CD4-positive, alpha-beta memory T cell (primary cell): ENCODE data around the gene EIF4G3. TPM values are rescaled to one million over a fixed set of nuclear protein-coding genes. Genes with fewer than 3 reads are reported as not detected.

ENCODE experiments used
- CTCF ChIA-PET: fragments of 350-600 bp; sonication (Branson Sonifier 250); formaldehyde crosslinking; loops from one replicate; lab custom pipeline; 2021; ENCODE audit warnings: inconsistent platforms; ENCODE audit not compliant: partially characterized antibody; lab: Charles Lee
- POLR2A ChIA-PET: fragments of 350-600 bp; sonication (Branson Sonifier 250); formaldehyde crosslinking; loops from one replicate; lab custom pipeline; 2021; ENCODE audit not compliant: partially characterized antibody; lab: Charles Lee
- DNase-seq, 5 donors: peaks; one replicate each; pipeline versions ENCODE4 v3.0.0 to v3.0.0-alpha.2; 2020 to 2022; ENCODE audit warnings: mixed read lengths in 1 of 5
- H3K27ac ChIP-seq: one replicate; pipeline ENCODE4 v1.7.0; 2013; ENCODE audit warnings: low read depth, low read length
- H3K27me3 ChIP-seq: 2 replicates; pipeline ENCODE4 v1.7.0; 2013; ENCODE audit warnings: mild to moderate bottlenecking, low read length, moderate library complexity; ENCODE audit not compliant: insufficient read depth
- H3K36me3 ChIP-seq: 2 replicates; pipeline ENCODE4 v1.7.0; 2013; ENCODE audit warnings: mild to moderate bottlenecking, low read length, moderate library complexity; ENCODE audit not compliant: insufficient read depth
- H3K4me1 ChIP-seq: 2 replicates; pipeline ENCODE4 v1.7.0; 2013; ENCODE audit warnings: mild to moderate bottlenecking, low read length, moderate library complexity; ENCODE audit not compliant: insufficient read depth
- H3K4me3 ChIP-seq, 2 donors: one replicate each; pipeline ENCODE4 v1.7.0; 2013; ENCODE audit warnings: low read length in 2 of 2, mild to moderate bottlenecking in 1 of 2
- H3K9me3 ChIP-seq, 2 donors: one replicate each; pipeline ENCODE4 v1.7.0; 2013; ENCODE audit warnings: low read length in 2 of 2, control low read depth in 1 of 2; ENCODE audit not compliant: control insufficient read depth in 1 of 2
- H3K27ac Mint-ChIP-seq, 7 donors: one replicate each; pipeline ENCODE4 v1.8.0; 2020 to 2021; ENCODE audit warnings: mixed read lengths in 7 of 7, mild to moderate bottlenecking in 6 of 7, inconsistent platforms in 3 of 7, moderate library complexity in 3 of 7
- H3K27me3 Mint-ChIP-seq, 2 donors: one replicate each; pipeline ENCODE4 v1.8.0; 2020 to 2021; ENCODE audit warnings: mixed read lengths in 2 of 2
- H3K36me3 Mint-ChIP-seq, 2 donors: one replicate each; pipeline ENCODE4 v1.8.0; 2020 to 2021; ENCODE audit warnings: mixed read lengths in 2 of 2, inconsistent platforms in 1 of 2, mild to moderate bottlenecking in 1 of 2
- H3K4me1 Mint-ChIP-seq, 4 donors: one replicate each; pipeline ENCODE4 v1.8.0; 2020 to 2021; ENCODE audit warnings: mixed read lengths in 4 of 4, mild to moderate bottlenecking in 1 of 4
- H3K4me3 Mint-ChIP-seq, 8 donors: one replicate each; pipeline ENCODE4 v1.8.0; 2020 to 2021; ENCODE audit warnings: mixed read lengths in 8 of 8, mild to moderate bottlenecking in 7 of 8, moderate library complexity in 6 of 8, inconsistent platforms in 3 of 8
- H3K9me3 Mint-ChIP-seq, 8 donors: one replicate each; pipeline ENCODE4 v1.8.0; 2020 to 2021; ENCODE audit warnings: mixed read lengths in 8 of 8, mild to moderate bottlenecking in 5 of 8, inconsistent platforms in 3 of 8, moderate library complexity in 1 of 8
- intact Hi-C: fragments of 100-400 bp; cut with micrococcal nuclease; formaldehyde crosslinking; loops from one replicate; pipeline ENCODE4 v1.15.1; 2023
- polyA plus RNA-seq, 2 donors: library from polyadenylated mRNA; unstranded; fragments of 300-500 nt; fragmentation: Illumina TruSeq; gene quantifications; one replicate each; pipeline ENCODE4 v1.2.3, GENCODE V29; 2021
- total RNA-seq, 2 experiments: library from RNA; stranded (reverse); gene quantifications; one replicate each; pipeline ENCODE4 v1.2.3, GENCODE V29; 2021

The EIF4G3 gene
- total and polyA plus RNA-seq, 4 experiments from 2014 or later: 1.6 to 18.0 (median 13.1) TPM

- Histone ChIP-seq H3K4me1 (no peaks in the 10 kb centered on the region), H3K9me3 (no peaks in the 10 kb centered on the region), H3K27me3 (no peaks in the 10 kb centered on the region), H3K27ac (no peak overlapping the region), H3K36me3 (no peaks in the 10 kb centered on the region), H3K4me3 (no peak overlapping the region)
- no peak for DNase-seq
- H3K27me3 Mint-ChIP-seq: no peaks in the 10 kb centered on the region
- H3K4me1 Mint-ChIP-seq: peaks cover under 1 to 7% (median 5%) of the 10 kb centered on the region in 4 donors
- CTCF ChIA-PET: no interaction called here
- H3K36me3 Mint-ChIP-seq: peaks cover 8 to 14% of the 10 kb centered on the region in 2 donors
- intact Hi-C loops: no loop called here
- no peak overlapping the region for H3K4me3 Mint-ChIP-seq
- peak overlapping the region in 1 of 7 donors; percentile 69 for H3K27ac Mint-ChIP-seq
- no peaks in the 10 kb centered on the region for H3K9me3 Mint-ChIP-seq
- POLR2A ChIA-PET: no interaction called here
These were observed 22.0 kb downstream of the EIF4G3 start for GRCh38 chr1:21154717-21155116.

GRCh38 chr1:21153388-21153787, 23.3 kb downstream of the EIF4G3 start:
- intact Hi-C loops: no loop called here
- H3K27ac Mint-ChIP-seq: no peak overlapping the region
- no peaks in the 10 kb centered on the region for H3K4me1 ChIP-seq
- H3K36me3 Mint-ChIP-seq: peaks cover 5 to 17% of the 10 kb centered on the region in 2 donors
- H3K4me1 Mint-ChIP-seq: peaks cover 5 to 8% (median 6%) of the 10 kb centered on the region in 4 donors
- POLR2A ChIA-PET: no interaction called here
- H3K27me3 ChIP-seq: no peaks in the 10 kb centered on the region
- no peaks in the 10 kb centered on the region for H3K9me3 Mint-ChIP-seq
- H3K27me3 Mint-ChIP-seq: no peaks in the 10 kb centered on the region
- CTCF ChIA-PET: interaction anchor here (0.6 to 1.2 kb wide), 3 partner anchors 42 to 80 kb away, joined by 3 read pairs; no protein-coding TSS in a partner anchor
- no peaks in the 10 kb centered on the region for H3K9me3 ChIP-seq
- H3K27ac ChIP-seq: no peak overlapping the region
- H3K4me3 ChIP-seq: no peak overlapping the region
- H3K4me3 Mint-ChIP-seq: no peak overlapping the region
- DNase-seq: no peak
- no peaks in the 10 kb centered on the region for H3K36me3 ChIP-seq

- Histone ChIP-seq H3K27me3 (no peaks in the 10 kb centered on the region), H3K4me3 (no peak overlapping the region), H3K4me1 (no peaks in the 10 kb centered on the region), H3K27ac (no peak overlapping the region), H3K36me3 (no peaks in the 10 kb centered on the region), H3K9me3 (no peaks in the 10 kb centered on the region)
- Mint-ChIP-seq H3K4me3 (no peak overlapping the region), H3K36me3 (peaks cover 6 to 17% of the 10 kb centered on the region in 2 donors), H3K9me3 (no peaks in the 10 kb centered on the region), H3K4me1 (peaks cover 5 to 7% (median 6%) of the 10 kb centered on the region in 4 donors), H3K27me3 (no peaks in the 10 kb centered on the region), H3K27ac (peak overlapping the region in 1 of 7 donors; percentile 48)
- ChIA-PET CTCF (interaction anchor here (1.0 to 1.2 kb wide), 2 partner anchors 43 to 80 kb away, joined by 3 read pairs; no protein-coding TSS in a partner anchor), POLR2A (no interaction called here)
- no peak for DNase-seq
- intact Hi-C loops: no loop called here
These were observed 24.1 kb downstream of the EIF4G3 start for GRCh38 chr1:21152423-21153100.

- DNase-seq: no peak
- intact Hi-C loops: no loop called here
- ChIA-PET POLR2A (no interaction called here), CTCF (interaction anchor here (1.3 kb wide), 1 partner anchor 45 kb away, joined by 3 read pairs; no protein-coding TSS in a partner anchor)
- Histone ChIP-seq H3K4me1 (no peaks in the 10 kb centered on the region), H3K36me3 (no peaks in the 10 kb centered on the region), H3K27ac (no peak overlapping the region), H3K27me3 (no peaks in the 10 kb centered on the region), H3K9me3 (no peaks in the 10 kb centered on the region), H3K4me3 (no peak overlapping the region)
- H3K36me3 Mint-ChIP-seq: peaks cover 3 to 17% of the 10 kb centered on the region in 2 donors
- no peak overlapping the region for H3K4me3 Mint-ChIP-seq
- peaks cover 0 to 6% (median 2%) of the 10 kb centered on the region in 4 donors for H3K4me1 Mint-ChIP-seq
- H3K27me3 Mint-ChIP-seq: no peaks in the 10 kb centered on the region
- peak overlapping the region in 3 of 7 donors; percentile 2 to 45 (median 36) for H3K27ac Mint-ChIP-seq
- H3K9me3 Mint-ChIP-seq: no peaks in the 10 kb centered on the region
These were observed 26.8 kb downstream of the EIF4G3 start for GRCh38 chr1:21149855-21150432.

GRCh38 chr1:21149430-21149854, 27.3 kb downstream of the EIF4G3 start:
- intact Hi-C loops: no loop called here
- Mint-ChIP-seq H3K4me3 (no peak overlapping the region), H3K27me3 (no peaks in the 10 kb centered on the region), H3K9me3 (no peaks in the 10 kb centered on the region), H3K4me1 (peaks cover 0 to 6% (median 2%) of the 10 kb centered on the region in 4 donors), H3K36me3 (peaks cover 3 to 15% of the 10 kb centered on the region in 2 donors), H3K27ac (peak overlapping the region in 3 of 7 donors; percentile 2 to 65 (median 10))
- H3K4me1 ChIP-seq: no peaks in the 10 kb centered on the region
- no peak overlapping the region for H3K4me3 ChIP-seq
- no peaks in the 10 kb centered on the region for H3K9me3 ChIP-seq
- POLR2A ChIA-PET: no interaction called here
- H3K27me3 ChIP-seq: no peaks in the 10 kb centered on the region
- no peaks in the 10 kb centered on the region for H3K36me3 ChIP-seq
- no peak for DNase-seq
- H3K27ac ChIP-seq: no peak overlapping the region
- CTCF ChIA-PET: no interaction called here

- DNase-seq: no peak
- no peak overlapping the region for H3K27ac Mint-ChIP-seq
- Histone ChIP-seq H3K4me3 (no peak overlapping the region), H3K9me3 (no peaks in the 10 kb centered on the region), H3K27me3 (no peaks in the 10 kb centered on the region), H3K36me3 (no peaks in the 10 kb centered on the region), H3K27ac (no peak overlapping the region), H3K4me1 (no peaks in the 10 kb centered on the region)
- CTCF ChIA-PET: no interaction called here
- POLR2A ChIA-PET: interaction anchor here (1.0 kb wide), 1 partner anchor 19 kb away, joined by 3 read pairs; no protein-coding TSS in a partner anchor
- peaks cover 3 to 6% of the 10 kb centered on the region in 2 donors for H3K36me3 Mint-ChIP-seq
- intact Hi-C loops: no loop called here
- H3K27me3 Mint-ChIP-seq: no peaks in the 10 kb centered on the region
- no peaks in the 10 kb centered on the region for H3K9me3 Mint-ChIP-seq
- no peak overlapping the region for H3K4me3 Mint-ChIP-seq
- no peaks in the 10 kb centered on the region for H3K4me1 Mint-ChIP-seq
These were observed 32.9 kb downstream of the EIF4G3 start for GRCh38 chr1:21143752-21144151.

- no peaks in the 10 kb centered on the region for H3K27me3 ChIP-seq
These were observed 33.6 kb downstream of the EIF4G3 start for GRCh38 chr1:21143138-21143537.

More at GRCh38 chr1:21143138-21143537, 33.6 kb downstream of the EIF4G3 start:
- CTCF ChIA-PET: interaction anchor here (1.3 kb wide), 1 partner anchor 52 kb away, joined by 4 read pairs; no protein-coding TSS in a partner anchor
- Histone ChIP-seq H3K27ac (no peak overlapping the region), H3K36me3 (no peaks in the 10 kb centered on the region), H3K9me3 (no peaks in the 10 kb centered on the region), H3K4me1 (no peaks in the 10 kb centered on the region), H3K4me3 (no peak overlapping the region)
- H3K27ac Mint-ChIP-seq: no peak overlapping the region
- H3K4me1 Mint-ChIP-seq: peaks cover 0 to 3% (median 0%) of the 10 kb centered on the region in 4 donors
- no peak overlapping the region for H3K4me3 Mint-ChIP-seq
- H3K36me3 Mint-ChIP-seq: peaks cover 4 to 6% of the 10 kb centered on the region in 2 donors
- intact Hi-C loops: no loop called here
- DNase-seq: no peak
- H3K9me3 Mint-ChIP-seq: no peaks in the 10 kb centered on the region
- POLR2A ChIA-PET: no interaction called here
- H3K27me3 Mint-ChIP-seq: no peaks in the 10 kb centered on the region
